Stimulated activated CD4-positive, alpha-beta T cell treated with anti-CD3 and anti-CD28 coated beads, Interleukin-4, amount 100 ng/mL, for 4 hours (primary cell): ENCODE data around the gene PDP2.
"Not testable (repeated sequence)": the region's sequence is repeated elsewhere in the genome, so short reads cannot be mapped to it uniquely, and the experiment has no call there.

Experiments used
- DNase-seq, 2 experiments: peaks; one replicate each; pipeline ENCODE4 v3.0.0-alpha.2; 2020

The PDP2 gene

DNA sequence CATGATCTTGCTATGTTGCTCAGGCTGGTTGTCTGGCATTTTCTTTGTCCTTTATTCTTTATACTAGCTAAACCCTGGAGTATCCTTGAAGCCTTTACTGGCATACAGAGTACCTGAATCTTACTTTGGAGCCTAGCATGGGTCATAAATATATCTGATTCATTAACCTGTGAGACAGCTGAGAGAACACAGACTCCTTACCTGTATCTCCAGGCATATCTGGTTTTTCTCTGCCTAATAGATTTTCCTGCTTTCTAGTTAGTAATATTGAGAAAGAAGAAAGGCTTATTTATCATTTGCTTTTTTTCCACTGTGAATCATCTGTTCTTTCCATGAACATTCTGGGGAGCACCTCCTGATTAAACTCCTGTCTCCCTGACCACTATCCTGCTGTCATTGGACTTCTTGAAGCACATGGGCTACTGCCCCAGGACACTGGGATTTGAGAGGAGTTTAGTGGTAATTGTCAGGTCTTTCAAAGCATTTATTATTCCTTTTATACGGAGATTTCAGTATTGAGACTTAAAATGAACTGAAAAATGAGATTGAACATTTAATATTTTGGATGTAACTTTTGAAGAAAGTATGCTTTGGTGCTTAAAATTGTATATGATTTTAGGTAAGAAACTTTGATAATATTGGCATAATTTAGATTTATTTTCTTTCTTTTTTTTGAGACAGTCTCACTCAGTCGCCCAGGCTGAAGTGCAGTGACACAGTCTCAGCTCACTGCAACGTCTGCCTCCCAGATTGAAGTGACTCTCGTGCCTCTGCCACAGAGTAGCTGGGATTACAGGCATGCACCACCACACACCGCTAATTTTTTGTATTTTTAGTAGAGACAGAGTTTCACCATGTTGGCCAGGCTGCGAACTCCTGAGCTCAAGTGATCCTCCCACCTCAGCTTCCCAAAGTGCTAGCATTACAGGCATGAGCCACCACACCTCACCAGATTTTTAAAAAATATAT, 8.6 kb downstream of the PDP2 start:
- no peak for DNase-seq

DNA sequence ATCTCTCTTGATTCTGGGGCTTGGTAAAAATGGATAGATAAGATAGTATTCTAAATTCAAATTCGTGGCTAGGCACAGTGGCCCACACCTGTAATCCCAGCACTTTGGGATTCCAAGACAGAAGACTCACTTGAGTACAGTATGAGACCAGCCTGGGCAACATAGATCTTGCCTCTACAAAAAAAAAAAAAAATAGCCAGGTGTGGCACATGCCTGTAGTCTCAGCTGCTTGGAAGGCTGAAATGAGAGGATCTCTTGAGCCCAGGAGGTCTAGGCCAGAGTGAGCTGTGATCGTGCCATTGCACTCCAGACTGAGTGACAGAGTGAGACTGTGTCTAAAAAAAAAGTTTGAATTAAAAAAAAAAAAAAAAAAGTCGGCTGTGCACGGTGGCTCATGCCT, 9.3 kb downstream of the PDP2 start:
- no peak for DNase-seq

DNA sequence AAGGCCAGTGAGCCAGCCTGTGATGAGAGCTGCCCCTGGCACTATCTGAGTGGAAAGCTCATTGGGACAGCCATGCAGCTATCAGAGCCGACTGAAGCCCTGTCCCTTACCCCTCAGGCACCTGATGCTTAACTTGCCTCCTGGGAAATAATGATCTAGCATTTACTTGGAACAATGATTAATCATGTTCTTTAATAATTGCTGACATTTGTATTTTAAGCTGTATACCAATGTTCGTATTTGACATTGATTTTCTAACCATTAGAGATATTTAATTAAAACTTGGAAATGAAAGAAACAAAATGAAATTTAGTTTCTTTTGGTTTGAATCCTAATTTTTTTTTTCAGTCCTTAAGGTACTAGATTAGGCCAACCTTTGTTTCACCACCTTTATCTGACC, 10.5 kb downstream of the PDP2 start:
- no peak for DNase-seq

- DNase-seq: no peak
These were observed 11.0 kb downstream of the PDP2 start for GRCh38 chr16:66891360-66891759.

DNA sequence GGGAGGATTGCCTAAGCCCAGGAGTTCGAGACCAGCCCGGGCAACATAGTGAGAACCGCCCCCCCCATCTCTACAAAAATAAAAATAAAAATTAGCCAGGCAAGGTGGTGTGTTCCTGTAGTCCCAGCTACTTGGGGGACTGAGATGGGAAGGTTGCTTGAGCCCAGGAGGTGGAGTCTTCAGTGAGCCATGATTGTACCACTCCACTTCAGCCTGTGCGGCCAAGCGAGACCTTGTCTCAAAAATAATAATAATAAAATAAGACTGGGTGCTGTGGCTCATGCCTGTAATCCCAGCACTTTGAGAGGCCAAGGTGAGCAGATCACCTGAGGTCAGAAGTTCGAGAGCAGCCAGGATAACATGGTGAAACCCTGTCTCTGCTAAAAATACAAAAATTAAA, 11.5 kb downstream of the PDP2 start:
- no peak for DNase-seq

GRCh38 chr16:66894055-66894454, 13.7 kb downstream of the PDP2 start:
- no peak for DNase-seq

GRCh38 chr16:66894948-66895688, 14.8 kb downstream of the PDP2 start:
- peak; percentile 40 to 60 for DNase-seq

GRCh38 chr16:66895689-66895979, 15.3 kb downstream of the PDP2 start:
- DNase-seq: no peak

DNA sequence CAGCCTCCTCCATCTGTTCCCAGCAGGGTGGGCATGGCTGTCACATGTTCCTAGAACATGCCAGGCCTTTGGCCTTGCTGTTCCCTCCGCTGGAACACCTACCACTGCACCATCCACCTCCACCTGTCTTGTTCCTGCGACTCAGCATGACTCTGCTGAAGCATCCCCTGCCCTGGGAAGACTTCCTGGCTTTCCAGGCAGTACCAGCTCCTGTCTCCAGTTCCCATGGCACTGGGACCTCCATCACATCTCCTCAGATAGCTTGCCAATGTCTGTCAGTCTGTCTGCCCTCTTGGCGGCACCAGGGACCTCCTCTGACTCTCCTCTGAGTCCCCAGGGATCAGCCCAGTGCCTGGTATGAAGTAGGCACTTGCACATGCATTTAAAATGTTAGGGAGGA, 15.7 kb downstream of the PDP2 start:
- no peak for DNase-seq

GRCh38 chr16:66896682-66897081, 16.4 kb downstream of the PDP2 start:
- not testable (repeated sequence) for DNase-seq

GRCh38 chr16:66898207-66898606, 17.9 kb downstream of the PDP2 start:
- DNase-seq: no peak

DNA sequence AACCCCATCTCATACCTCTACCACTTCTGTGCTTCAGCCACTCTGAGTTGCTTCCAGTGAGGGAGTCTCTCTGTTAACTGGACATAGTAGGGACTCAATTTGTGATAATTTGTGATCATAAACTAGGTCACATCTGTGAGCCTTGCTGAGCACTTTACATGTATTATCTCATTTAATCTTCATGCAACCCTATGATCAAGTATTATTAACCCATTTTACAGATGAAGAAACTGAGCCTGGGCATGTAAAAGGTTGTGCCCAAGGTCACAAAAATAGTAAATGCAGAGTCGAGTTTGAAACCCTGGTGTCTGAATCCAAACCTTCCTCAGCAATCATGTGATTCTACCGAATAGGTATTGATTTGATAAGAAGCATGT, 18.6 kb downstream of the PDP2 start:
- no peak for DNase-seq

DNA sequence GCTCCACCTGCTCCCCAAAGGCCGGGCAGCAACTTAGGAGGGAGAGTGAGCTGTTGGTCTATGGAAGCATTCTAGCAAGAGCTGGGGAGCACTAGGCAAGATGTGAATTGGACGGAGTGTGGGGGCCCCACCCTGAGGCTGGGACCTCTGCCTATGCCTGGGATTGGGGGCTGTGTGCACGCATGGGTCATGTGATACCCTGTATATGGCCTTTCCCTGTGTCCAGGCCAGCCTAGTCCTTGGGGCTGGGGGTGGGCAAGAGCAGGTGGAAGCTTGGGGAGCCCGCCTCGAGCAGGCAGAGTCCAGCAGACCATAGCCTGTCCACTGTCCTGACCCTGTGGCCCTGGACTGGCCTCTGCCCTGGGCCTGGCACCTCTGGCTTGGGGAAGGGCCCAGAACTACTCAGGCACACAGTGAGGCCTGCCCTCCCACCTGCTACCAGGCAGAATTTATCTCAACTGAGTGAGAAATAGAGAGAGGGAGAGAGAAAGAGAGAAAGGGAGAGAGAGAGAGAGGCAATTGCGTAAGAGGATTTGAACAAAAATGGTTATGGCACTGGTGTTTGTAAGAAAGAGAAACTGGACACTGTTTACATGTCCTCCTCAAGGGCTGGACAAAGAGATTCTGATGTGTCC, 19.1 kb downstream of the PDP2 start:
- DNase-seq: no peak

GRCh38 chr16:66899945-66900710, 19.8 kb downstream of the PDP2 start:
- no peak for DNase-seq

DNA sequence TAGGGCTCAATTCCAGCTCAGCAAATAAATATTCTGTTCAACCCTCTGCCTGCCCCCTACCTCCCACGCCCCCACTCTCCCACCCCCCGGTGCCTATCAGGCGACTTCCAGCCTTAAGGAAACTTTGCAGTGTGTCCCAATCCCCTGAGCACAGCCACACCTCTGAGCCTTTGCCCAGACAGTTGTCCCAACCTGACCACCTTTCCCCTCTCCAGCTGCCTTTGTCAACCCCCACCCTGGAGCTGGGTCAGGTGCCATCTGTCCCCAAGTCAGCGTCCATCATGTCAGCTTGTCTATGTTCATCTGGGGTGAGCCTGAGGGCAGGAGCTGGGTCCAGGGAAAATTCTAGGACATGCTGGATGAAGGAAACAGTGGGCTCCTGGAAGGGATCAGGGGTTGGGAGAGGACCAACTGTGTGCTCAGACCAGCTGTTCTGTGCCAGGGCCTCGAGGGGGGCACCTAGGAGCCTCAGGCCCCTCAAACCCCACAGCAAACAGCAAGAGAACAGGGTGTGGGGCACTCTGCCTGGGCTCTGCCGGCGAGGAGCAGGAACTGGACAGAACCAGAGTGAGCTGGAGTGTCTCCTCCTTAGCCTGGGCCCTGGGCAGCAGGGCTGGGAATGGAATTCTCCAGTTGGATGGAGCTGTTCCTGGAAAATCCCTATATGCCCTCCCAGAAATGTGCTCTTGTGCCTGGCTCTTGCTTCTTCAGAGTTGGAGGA, 20.6 kb downstream of the PDP2 start:
- DNase-seq: no peak

DNA sequence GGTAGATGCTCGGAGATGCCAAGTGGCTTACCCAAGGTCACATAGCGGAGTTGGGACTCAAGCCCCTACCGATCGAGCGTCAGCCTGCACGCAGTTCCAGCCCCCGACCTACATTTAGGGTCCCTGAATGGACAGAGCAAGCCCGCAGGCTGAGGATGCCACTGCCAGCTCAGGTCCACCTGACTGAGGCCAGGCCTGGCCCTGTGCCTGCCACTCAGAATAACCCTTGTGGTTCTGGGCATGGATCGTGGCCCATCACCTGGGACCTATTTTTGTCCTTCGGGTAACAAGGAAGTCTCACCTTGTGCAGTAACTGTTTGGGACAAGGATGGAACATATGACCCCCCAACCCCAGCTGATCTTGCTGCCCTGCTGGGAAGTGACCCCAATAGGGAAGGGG, 21.3 kb downstream of the PDP2 start:
- no peak for DNase-seq

- DNase-seq: no peak
These were observed 22.6 kb downstream of the PDP2 start for GRCh38 chr16:66902648-66903543.

- no peak for DNase-seq
These were observed 23.5 kb downstream of the PDP2 start for GRCh38 chr16:66903544-66904427.

DNA sequence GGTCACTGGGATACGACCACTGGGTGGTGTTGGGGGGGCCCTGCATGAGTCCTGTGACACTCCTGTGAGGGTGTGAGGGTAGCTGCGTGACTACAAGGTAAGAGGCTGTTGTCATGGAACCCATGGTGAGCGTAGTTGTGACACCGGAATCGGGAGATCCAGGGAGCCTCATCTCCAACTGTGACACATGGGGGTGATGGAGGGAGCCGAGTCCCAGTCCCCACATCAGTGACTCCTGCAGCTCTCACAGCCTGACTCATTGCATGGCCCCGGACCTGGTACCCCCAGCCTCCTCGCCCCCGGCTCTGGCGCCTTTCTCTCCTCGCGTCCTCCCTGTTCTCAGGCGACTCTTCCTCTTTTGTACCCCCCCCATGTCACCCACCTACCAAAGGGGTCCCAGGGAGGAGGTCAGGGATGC, 24.1 kb downstream of the PDP2 start:
- no peak for DNase-seq
